Panc1 (cell line): ENCODE measurements around the gene ANO2. TPM values are rescaled to one million over a fixed set of nuclear protein-coding genes. Genes with fewer than 3 reads are reported as not detected.

Experiments used
- ATAC-seq: fragments of 200-7000 bp; cut with Tn5 transposase; 2 replicates; pipeline ENCODE4 v1.9.1; 2020; ENCODE audit warnings: mild to moderate bottlenecking, moderate library complexity
- BruUV-seq: library from RNA; stranded (reverse); fragments of 400-500 nt; replicated peaks from 2 replicates; lab custom pipeline; 2021; lab: Mats Ljungman, UMichigan
- CTCF ChIA-PET: fragments of 300-600 bp; sonication (Branson Sonifier 250); formaldehyde crosslinking; loops from one replicate; lab custom pipeline; 2022; ENCODE audit warnings: antibody characterized with exemption; lab: Charles Lee
- POLR2A ChIA-PET: fragments of 300-600 bp; sonication (Branson Sonifier 250); formaldehyde crosslinking; loops from one replicate; lab custom pipeline; 2022; ENCODE audit warnings: antibody characterized with exemption; lab: Charles Lee
- DNase-seq: peaks from one replicate; pipeline ENCODE4 v3.0.0-alpha.2; 2010; ENCODE audit warnings: low read depth, low spot score
- H3K27ac ChIP-seq: 2 replicates; pipeline ENCODE4 v1.5.1; 2011; ENCODE audit warnings: mild to moderate bottlenecking, low read length, inconsistent platforms
- H3K27me3 ChIP-seq: fragments of 200-500 bp; sonication (Bioruptor generic); 2 replicates; pipeline ENCODE4 v1.6.0; 2014; ENCODE audit warnings: low read length, inconsistent platforms; ENCODE audit not compliant: control insufficient read depth, insufficient read depth
- H3K36me3 ChIP-seq: fragments of 200-500 bp; sonication (Bioruptor generic); 2 replicates; pipeline ENCODE4 v1.5.1; 2014; ENCODE audit warnings: inconsistent platforms, mild to moderate bottlenecking, low read length, moderate library complexity; ENCODE audit not compliant: control insufficient read depth, insufficient read depth
- H3K4me1 ChIP-seq: 2 replicates; pipeline ENCODE4 v1.5.1; 2011; ENCODE audit warnings: inconsistent platforms, mild to moderate bottlenecking, low read length, moderate library complexity; ENCODE audit not compliant: control insufficient read depth, insufficient read depth
- H3K4me3 ChIP-seq, 2 experiments: 2 replicates each; pipeline ENCODE4 v1.5.1; 2011 to 2012; ENCODE audit warnings: low read depth in 2 of 2, low read length in 2 of 2, mild to moderate bottlenecking in 2 of 2, inconsistent platforms in 1 of 2, moderate library complexity in 1 of 2
- H3K9me3 ChIP-seq: fragments of 200-500 bp; sonication (Bioruptor generic); 2 replicates; pipeline ENCODE4 v1.5.1; 2014; ENCODE audit warnings: low read depth, mild to moderate bottlenecking, inconsistent platforms, low read length, moderate library complexity; ENCODE audit not compliant: control insufficient read depth, insufficient read depth
- CTCF ChIP-seq: fragments of 450-650 bp; IDR thresholded peaks from 2 replicates; pipeline ENCODE4 v1.5.1; 2017; ENCODE audit warnings: mild to moderate bottlenecking
- POLR2AphosphoS5 ChIP-seq: IDR thresholded peaks from 2 replicates; pipeline ENCODE4 v1.6.1; 2012; ENCODE audit warnings: mild to moderate bottlenecking, low read depth, low read length, moderate library complexity
- REST ChIP-seq, 2 experiments: IDR thresholded peaks; 2 replicates each; pipeline ENCODE4 v1.6.1; 2011 to 2012; ENCODE audit warnings: low read depth in 2 of 2, control low read depth in 1 of 2, low read length in 1 of 2, mild to moderate bottlenecking in 1 of 2, moderate library complexity in 1 of 2; ENCODE audit not compliant: insufficient read depth in 1 of 2
- SIN3A ChIP-seq: IDR thresholded peaks from 2 replicates; pipeline ENCODE4 v1.6.1; 2012; ENCODE audit warnings: low read depth, mild to moderate bottlenecking, low read length, moderate library complexity, borderline replicate concordance; ENCODE audit not compliant: insufficient read depth
- TCF7L2 ChIP-seq: IDR thresholded peaks from 2 replicates; pipeline ENCODE4 v1.6.1; 2011; ENCODE audit warnings: mild to moderate bottlenecking, low read depth, low read length, inconsistent platforms
- in situ Hi-C: cut with HindIII; loops from 2 replicates; pipeline ENCODE4 v1.10.0; 2016; ENCODE audit warnings: low sequenced_read_pairs, low pct_unique_long_range_greater_than_20kb
- intact Hi-C: fragments of 100-400 bp; cut with micrococcal nuclease; formaldehyde crosslinking; loops from one replicate; pipeline ENCODE4 v1.10.0; 2022; ENCODE audit not compliant: unreplicated experiment
- total RNA-seq: library from RNA; stranded (reverse); gene quantifications from one replicate; pipeline ENCODE4 v1.2.1, GENCODE V29; 2021; ENCODE audit not compliant: unreplicated experiment

The ANO2 gene
- total RNA-seq, 1 experiment from 2014 or later, result not detected

GRCh38 chr12:5905757-5906156 lies 39.3 kb downstream of the ANO2 start:
- no peaks in the 10 kb centered on the region for H3K4me1 ChIP-seq
- no peak for DNase-seq
- no peak overlapping the region for H3K4me3 ChIP-seq
- no peak for ATAC-seq
- BruUV-seq, result no TSS peak
- no peaks in the 10 kb centered on the region for H3K9me3 ChIP-seq
- ChIA-PET POLR2A (no interaction called here), CTCF (no interaction called here)
- intact Hi-C loops, result no loop called here
- no peak for TF ChIP-seq REST (IDR thresholded peaks at IDR 0.05; ENCODE audit: insufficient read depth in 1 of 2, low read depth in 2 of 2, low read length in 1 of 2)
- no peak for TF ChIP-seq POLR2AphosphoS5
- TF ChIP-seq TCF7L2, result no peak
- TF ChIP-seq SIN3A, result no peak
- no peak for TF ChIP-seq CTCF
- no peaks in the 10 kb centered on the region for H3K36me3 ChIP-seq
- H3K27me3 ChIP-seq, result no peaks in the 10 kb centered on the region
- H3K27ac ChIP-seq, result no peak overlapping the region
- in situ Hi-C loops, result no loop called here

GRCh38 chr12:5904969-5905368 lies 40.1 kb downstream of the ANO2 start:
- POLR2A ChIA-PET, result no interaction called here
- ATAC-seq, result no peak
- Histone ChIP-seq H3K27ac (no peak overlapping the region), H3K36me3 (no peaks in the 10 kb centered on the region), H3K4me3 (no peak overlapping the region), H3K27me3 (no peaks in the 10 kb centered on the region; the same call in 1 of the 2 replicates), H3K4me1 (no peaks in the 10 kb centered on the region), H3K9me3 (no peaks in the 10 kb centered on the region)
- intact Hi-C loops (no loop called here), in situ Hi-C loops (no loop called here)
- DNase-seq, result no peak
- TF ChIP-seq SIN3A, result no peak
- no peak for TF ChIP-seq REST (IDR thresholded peaks at IDR 0.05; ENCODE audit: insufficient read depth in 1 of 2, low read depth in 2 of 2, low read length in 1 of 2)
- CTCF ChIA-PET, result no interaction called here
- BruUV-seq, result no TSS peak
